KOPT-K1 (cell line): Measurements from ENCODE around the gene LRIT2.

Experiments used
- H3K27ac ChIP-seq: fragments of 200-600 bp; sonication (generic); 2 replicates; pipeline ENCODE4 v1.5.1; 2016; ENCODE audit warnings: antibody characterized with exemption, mild to moderate bottlenecking, low read depth, low read length; ENCODE audit not compliant: poor library complexity, severe bottlenecking
- H3K36me3 ChIP-seq: fragments of 200-600 bp; sonication (generic); 2 replicates; pipeline ENCODE4 v1.5.1; 2017; ENCODE audit warnings: antibody characterized with exemption, mild to moderate bottlenecking, low read length, moderate library complexity; ENCODE audit not compliant: insufficient read depth
- H3K9me3 ChIP-seq: fragments of 200-600 bp; sonication (generic); 2 replicates; pipeline ENCODE4 v1.5.1; 2017; ENCODE audit warnings: antibody characterized with exemption, low read length, mild to moderate bottlenecking; ENCODE audit not compliant: insufficient read depth, poor library complexity, severe bottlenecking

Gene LRIT2

DNA sequence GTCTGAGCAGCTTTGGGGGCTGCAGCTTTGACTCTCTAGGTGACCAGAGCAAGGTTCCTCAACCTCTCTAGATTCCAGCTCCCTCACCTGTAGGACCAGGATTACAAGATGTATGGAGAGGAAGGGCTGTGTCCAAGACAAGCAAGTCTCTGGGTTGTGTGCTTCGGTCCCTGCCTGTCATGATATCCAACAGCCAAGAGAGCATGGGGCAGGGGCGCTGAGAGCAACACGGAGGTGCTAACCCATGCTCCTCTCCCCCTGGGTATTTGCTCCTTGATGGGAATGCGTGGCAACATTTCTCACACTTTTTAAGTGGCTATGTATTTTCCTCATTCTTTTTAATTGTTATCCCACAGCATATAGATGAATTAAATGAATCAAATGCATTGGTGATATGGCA is 20.7 kb downstream of the LRIT2 start:
- Histone ChIP-seq H3K9me3 (no peaks in the 10 kb centered on the region), H3K27ac (no peak overlapping the region), H3K36me3 (no peaks in the 10 kb centered on the region)

DNA sequence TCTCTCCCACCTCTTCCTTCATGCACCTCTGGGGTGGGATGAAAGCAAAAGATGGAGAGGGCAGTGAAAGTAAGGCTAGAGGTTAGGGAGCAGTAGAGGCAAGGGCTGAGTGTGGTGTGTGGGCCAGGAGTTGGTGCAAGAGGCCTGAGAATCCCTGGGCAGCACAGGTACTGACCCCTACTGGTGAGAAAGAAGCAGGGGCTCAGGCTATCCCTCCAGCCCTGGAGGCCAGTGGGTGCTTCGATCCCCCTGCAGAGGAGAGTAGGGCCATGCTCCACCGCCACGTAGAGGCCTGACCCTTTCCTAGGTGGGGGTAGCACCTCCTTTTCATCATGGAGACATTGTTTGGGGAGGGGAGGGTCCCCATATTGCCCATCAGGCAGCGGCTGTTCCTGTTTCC is 21.2 kb downstream of the LRIT2 start:
- no peak overlapping the region for H3K27ac ChIP-seq
- no peaks in the 10 kb centered on the region for H3K36me3 ChIP-seq
- no peaks in the 10 kb centered on the region for H3K9me3 ChIP-seq

GRCh38 chr10:84202349-84202748 is 23.0 kb downstream of the LRIT2 start:
- H3K9me3 ChIP-seq: no peaks in the 10 kb centered on the region
- no peaks in the 10 kb centered on the region for H3K36me3 ChIP-seq
- H3K27ac ChIP-seq: no peak overlapping the region

DNA sequence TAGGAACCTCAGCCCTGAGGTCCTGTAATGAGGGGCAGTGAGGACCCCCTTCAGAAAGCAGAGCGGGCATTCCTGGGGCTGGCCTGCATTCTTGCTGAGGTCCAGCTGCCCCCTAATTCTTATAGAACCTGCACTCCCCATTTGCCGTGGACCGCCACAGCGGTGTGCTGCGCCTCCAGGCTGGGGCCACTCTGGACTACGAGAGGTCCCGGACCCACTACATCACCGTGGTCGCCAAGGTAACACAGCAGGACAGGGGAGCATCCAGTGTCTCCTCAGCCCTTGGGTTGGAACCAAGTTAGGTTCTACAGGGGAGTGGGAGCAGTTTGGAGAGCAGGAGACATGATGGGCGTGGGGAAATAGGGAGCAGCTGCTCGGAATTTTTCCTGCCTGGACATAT is 23.7 kb downstream of the LRIT2 start:
- Histone ChIP-seq H3K9me3 (no peaks in the 10 kb centered on the region), H3K36me3 (no peaks in the 10 kb centered on the region)

GRCh38 chr10:84201244-84201606 is 24.1 kb downstream of the LRIT2 start:
- Histone ChIP-seq H3K27ac (no peak overlapping the region), H3K36me3 (no peaks in the 10 kb centered on the region), H3K9me3 (no peaks in the 10 kb centered on the region)

More for the DNA sequence above, 23.7 kb downstream of the LRIT2 start:
- no peak overlapping the region for H3K27ac ChIP-seq

DNA sequence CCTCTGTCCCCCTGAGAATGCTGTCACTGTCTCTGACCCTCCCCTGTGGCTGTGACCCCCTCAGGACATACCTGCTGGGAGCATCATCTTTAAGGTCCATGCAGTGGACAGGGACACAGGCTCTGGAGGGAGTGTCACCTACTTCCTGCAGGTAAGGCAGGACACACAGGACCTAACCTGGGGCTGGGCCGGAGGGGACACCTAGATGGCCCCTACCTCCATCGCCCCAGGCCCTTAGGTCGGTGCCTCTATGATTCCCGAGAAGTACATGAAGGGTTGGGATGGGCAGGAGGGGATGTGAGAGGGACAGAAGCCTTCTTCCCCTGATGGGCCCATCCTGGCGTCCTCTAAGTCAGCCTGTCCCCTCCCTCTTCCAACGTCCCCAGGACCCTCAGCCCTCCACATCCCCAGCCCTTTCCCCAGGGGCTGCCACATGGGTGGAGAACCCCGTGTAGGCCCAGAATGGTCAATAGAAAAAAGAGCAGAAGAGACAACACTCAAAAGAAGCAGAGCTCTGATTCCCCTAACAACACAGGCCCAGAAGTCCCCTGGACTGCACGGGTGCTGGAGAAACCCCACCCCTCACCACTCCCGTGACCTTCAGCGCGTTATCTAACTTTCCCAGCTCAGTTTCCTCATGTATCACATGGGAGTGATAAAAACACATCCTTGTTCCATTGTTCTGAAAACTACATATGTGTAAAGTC is 24.7 kb downstream of the LRIT2 start:
- Histone ChIP-seq H3K9me3 (no peaks in the 10 kb centered on the region), H3K27ac (no peak overlapping the region), H3K36me3 (no peaks in the 10 kb centered on the region)

DNA sequence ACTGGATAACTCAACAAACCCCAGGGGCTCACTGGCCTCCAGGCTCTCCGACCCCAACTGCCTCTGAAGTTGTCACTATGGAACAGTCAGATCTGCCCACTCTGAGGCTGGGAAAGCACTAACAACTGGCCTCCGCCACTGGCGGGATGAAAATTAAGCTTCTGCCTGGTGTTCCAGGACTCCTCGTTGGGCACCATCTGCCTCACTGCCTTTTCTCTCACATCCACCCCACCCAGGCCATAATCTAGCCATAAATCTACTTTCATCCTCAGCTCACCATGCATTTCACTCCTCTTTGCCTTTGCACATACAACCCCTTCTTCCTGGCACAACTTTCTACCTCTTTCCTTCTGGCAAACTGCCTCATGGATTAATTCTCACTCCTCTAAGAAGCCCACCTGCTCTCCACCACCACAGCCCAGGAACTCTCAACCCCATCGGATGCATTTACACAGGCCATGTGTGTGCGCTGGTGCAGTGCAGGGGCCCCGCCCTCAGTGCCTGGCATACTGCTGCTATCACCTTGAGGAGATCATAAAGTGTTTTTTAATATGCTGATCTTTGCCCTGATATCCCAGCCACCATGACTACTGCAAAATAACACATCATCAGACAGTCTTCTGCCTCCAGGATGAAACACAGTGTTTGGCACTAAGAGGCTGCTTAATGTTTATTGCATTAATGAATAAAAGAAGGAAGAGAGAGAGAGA is 27.0 kb downstream of the LRIT2 start:
- Histone ChIP-seq H3K27ac (no peak overlapping the region), H3K36me3 (no peaks in the 10 kb centered on the region), H3K9me3 (no peaks in the 10 kb centered on the region)

DNA sequence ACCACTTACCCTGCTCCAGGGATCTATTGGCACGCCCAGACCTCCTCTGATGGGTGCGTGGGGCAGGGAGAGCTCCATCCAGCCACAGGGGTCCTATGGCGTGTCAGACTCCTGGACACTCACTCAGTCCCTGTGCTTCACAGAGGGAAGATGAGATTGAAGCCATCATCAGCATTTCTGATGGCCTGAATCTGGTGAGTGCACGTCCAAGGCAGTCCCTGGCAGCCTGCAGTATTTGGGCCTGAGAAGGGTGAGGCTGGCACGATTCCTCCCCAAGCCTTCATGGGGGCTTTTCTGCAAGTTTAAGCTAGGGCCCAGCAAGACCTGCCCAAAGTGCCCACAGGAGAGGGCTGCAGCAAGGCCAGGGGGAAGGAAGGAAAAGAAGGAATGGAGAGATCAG is 27.7 kb downstream of the LRIT2 start:
- no peaks in the 10 kb centered on the region for H3K36me3 ChIP-seq
- no peak overlapping the region for H3K27ac ChIP-seq
- no peaks in the 10 kb centered on the region for H3K9me3 ChIP-seq

- no peaks in the 10 kb centered on the region for H3K36me3 ChIP-seq
- no peaks in the 10 kb centered on the region for H3K9me3 ChIP-seq
- no peak overlapping the region for H3K27ac ChIP-seq
These were observed 28.4 kb downstream of the LRIT2 start for GRCh38 chr10:84196941-84197340.

DNA sequence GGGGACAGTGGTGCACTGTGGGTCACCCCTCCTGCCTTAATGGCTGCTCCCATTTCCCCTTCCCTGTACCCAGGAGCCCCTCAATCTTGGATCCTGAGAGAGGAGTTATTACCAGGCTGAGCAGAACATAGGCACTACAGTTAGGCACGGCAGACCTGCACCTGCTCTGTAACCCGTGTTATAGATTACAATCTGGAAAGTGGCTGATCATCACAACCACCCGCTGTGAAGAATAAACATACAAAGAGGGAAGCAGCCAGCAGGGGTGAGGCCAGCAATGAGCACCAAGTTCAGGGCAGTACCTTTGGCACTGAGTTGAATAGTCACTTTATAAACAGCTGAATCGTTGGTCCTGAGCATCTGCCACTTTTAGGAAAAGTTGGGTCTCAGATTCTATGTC is 29.3 kb downstream of the LRIT2 start:
- no peaks in the 10 kb centered on the region for H3K36me3 ChIP-seq
- H3K27ac ChIP-seq: no peak overlapping the region
- no peaks in the 10 kb centered on the region for H3K9me3 ChIP-seq

DNA sequence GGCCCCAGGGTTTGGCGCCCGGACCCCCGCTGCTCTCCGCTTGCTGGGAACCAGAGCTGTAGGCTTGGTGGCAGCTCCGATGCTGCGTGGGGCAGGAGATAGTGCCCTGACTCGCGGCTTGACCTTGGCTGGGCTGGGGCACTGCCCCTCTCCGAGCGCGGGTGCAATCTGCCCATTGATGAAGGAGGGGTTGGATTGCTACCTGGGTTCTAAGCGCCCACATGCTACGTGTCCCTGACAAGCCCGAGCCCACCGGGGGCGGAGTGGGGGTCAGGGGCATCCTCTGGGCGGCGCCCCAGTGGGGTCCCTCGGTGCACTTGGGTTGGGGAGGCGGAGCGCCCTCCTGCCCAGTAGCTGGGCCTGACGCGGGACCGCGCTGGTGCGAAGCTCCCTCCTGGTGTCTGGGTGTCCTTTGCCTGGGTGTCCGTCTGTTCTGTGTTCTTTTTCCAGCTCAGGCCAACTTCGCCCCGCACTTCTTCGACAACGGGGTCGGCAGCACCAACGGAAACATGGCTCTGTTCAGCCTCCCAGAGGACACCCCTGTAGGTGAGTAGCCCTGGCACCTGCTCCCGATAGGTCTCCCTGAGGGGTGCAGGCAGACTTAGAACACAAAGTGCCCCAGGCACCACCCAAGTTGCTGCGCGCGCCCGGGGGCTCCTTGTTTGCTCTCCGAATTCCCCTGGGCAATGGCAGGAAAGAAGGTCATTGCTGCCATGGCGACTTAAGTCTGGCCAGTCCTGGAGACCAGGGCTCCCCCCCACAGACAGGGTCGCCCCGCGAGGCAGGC is 30.1 kb downstream of the LRIT2 start:
- Histone ChIP-seq H3K9me3 (no peaks in the 10 kb centered on the region), H3K27ac (no peak overlapping the region), H3K36me3 (no peaks in the 10 kb centered on the region)

- Histone ChIP-seq H3K36me3 (no peaks in the 10 kb centered on the region), H3K9me3 (no peaks in the 10 kb centered on the region), H3K27ac (no peak within 1 kb of the TSS)
These were observed 30.8 kb downstream of the LRIT2 start, which contains the start of gene CDHR1 for GRCh38 chr10:84194424-84195043. Gene CDHR1, plus strand, starts transcription at chr10:84194537. Its CDS starts 224 bp downstream, at chr10:84194761.

DNA sequence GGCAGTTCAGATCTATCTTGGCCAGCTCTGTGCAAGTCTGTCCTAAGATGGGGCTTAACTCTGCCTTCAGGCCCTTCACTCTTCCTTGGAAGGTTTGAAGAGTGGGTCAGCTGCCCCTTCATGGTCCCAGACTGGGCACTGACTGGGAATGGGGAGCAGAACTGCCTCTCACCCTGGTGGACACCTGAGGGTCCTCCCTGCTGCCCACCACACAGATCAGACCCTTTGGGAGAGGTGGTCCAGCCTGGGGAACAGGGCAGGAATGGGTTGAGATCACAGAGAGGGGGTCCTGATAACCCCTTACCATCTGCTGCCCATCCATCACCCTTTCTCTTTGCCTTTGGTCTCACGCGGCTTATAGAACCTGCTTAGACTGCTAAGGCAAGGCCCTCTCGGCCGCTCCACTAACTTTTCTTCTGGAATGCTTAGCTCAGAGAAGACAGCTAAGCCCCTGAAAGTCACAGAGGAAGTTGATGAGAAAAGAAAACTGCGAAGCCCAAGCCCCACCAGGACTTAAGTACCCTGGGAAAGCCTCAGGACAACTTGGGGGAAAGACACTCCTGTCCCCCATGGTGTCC is 31.4 kb downstream of the LRIT2 start:
- H3K27ac ChIP-seq: no peak overlapping the region
- H3K36me3 ChIP-seq: no peaks in the 10 kb centered on the region
- no peaks in the 10 kb centered on the region for H3K9me3 ChIP-seq

DNA sequence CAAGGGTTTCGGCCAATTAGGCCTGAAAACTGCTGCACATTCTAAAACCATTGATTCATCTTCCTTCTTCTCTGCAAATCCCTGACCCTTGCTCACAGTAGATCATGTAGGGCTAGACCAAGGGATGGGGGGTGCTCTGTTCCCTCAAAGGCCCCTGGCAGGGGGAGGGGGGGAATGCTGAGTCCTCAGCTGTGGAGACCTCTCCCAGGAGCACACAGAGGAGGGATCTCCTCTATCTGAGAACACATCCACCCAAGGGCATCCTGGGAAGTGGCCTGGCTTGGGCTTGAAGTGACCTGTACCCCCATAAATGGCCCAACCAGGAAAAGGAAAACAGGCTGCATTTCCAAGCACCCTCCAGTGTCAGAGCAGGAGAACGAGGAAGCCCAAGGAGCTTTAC is 32.0 kb downstream of the LRIT2 start:
- H3K27ac ChIP-seq: no peak overlapping the region
- no peaks in the 10 kb centered on the region for H3K9me3 ChIP-seq
- no peaks in the 10 kb centered on the region for H3K36me3 ChIP-seq

- Histone ChIP-seq H3K36me3 (no peaks in the 10 kb centered on the region), H3K9me3 (no peaks in the 10 kb centered on the region), H3K27ac (no peak overlapping the region)
These were observed 34.2 kb downstream of the LRIT2 start for GRCh38 chr10:84191106-84191505.
